OCI-LY1 (cell line): ENCODE data around the gene CCDC154.

ENCODE experiments used
- H2AFZ ChIP-seq: fragments of 200-600 bp; sonication (generic), shearing (Covaris generic); 2 replicates; pipeline ENCODE4 v1.6.0; 2014; ENCODE audit warnings: antibody characterized with exemption, mild to moderate bottlenecking, low read length
- H3F3A ChIP-seq: fragments of 200-600 bp; sonication (generic), shearing (Covaris generic); 2 replicates; pipeline ENCODE4 v1.6.0; 2014; ENCODE audit warnings: mild to moderate bottlenecking, antibody characterized with exemption, low read length, moderate library complexity; ENCODE audit not compliant: insufficient read depth
- H3K27ac ChIP-seq: fragments of 200-600 bp; sonication (generic); 2 replicates; pipeline ENCODE4 v1.5.1; 2014; ENCODE audit warnings: low read length, mixed run types, mild to moderate bottlenecking, low read depth; ENCODE audit not compliant: poor library complexity, severe bottlenecking
- H3K27me3 ChIP-seq: fragments of 200-600 bp; sonication (generic); 2 replicates; pipeline ENCODE4 v1.6.0; 2014; ENCODE audit warnings: antibody characterized with exemption, mild to moderate bottlenecking, low read length, moderate library complexity; ENCODE audit not compliant: insufficient read depth
- H3K36me3 ChIP-seq: fragments of 200-600 bp; sonication (generic); 2 replicates; pipeline ENCODE4 v1.6.1; 2014; ENCODE audit warnings: mild to moderate bottlenecking, antibody characterized with exemption, low read length, moderate library complexity, mixed read lengths; ENCODE audit not compliant: insufficient read depth
- H3K4me1 ChIP-seq: fragments of 200-600 bp; sonication (generic); 2 replicates; pipeline ENCODE4 v1.5.1; 2014; ENCODE audit warnings: mild to moderate bottlenecking, low read length, moderate library complexity; ENCODE audit not compliant: insufficient read depth, severe bottlenecking
- H3K4me2 ChIP-seq: fragments of 200-600 bp; sonication (generic), shearing (Covaris generic); 2 replicates; pipeline ENCODE4 v1.6.1; 2014; ENCODE audit warnings: low read length
- H3K4me3 ChIP-seq: fragments of 200-600 bp; sonication (generic); 2 replicates; pipeline ENCODE4 v1.5.1; 2014; ENCODE audit warnings: low read length, low read depth, mild to moderate bottlenecking, mixed read lengths; ENCODE audit not compliant: poor library complexity, severe bottlenecking
- H3K79me2 ChIP-seq: fragments of 200-600 bp; shearing (Covaris generic); 2 replicates; pipeline ENCODE4 v1.6.1; 2016; ENCODE audit warnings: mixed run types, low read length, mixed read lengths; ENCODE audit not compliant: insufficient read depth
- H3K9ac ChIP-seq: fragments of 200-600 bp; sonication (generic), shearing (Covaris generic); 2 replicates; pipeline ENCODE4 v1.6.1; 2014; ENCODE audit warnings: mild to moderate bottlenecking, low read length, mixed read lengths
- H3K9me2 ChIP-seq: fragments of 200-600 bp; sonication (generic), shearing (Covaris generic); 2 replicates; pipeline ENCODE4 v1.6.1; 2014; ENCODE audit warnings: low read depth, mild to moderate bottlenecking, low read length, mixed read lengths
- H3K9me3 ChIP-seq: fragments of 200-600 bp; shearing (Covaris generic); 2 replicates; pipeline ENCODE4 v1.6.1; 2014; ENCODE audit warnings: low read length, mixed read lengths
- H4K20me1 ChIP-seq: fragments of 200-600 bp; sonication (generic), shearing (Covaris generic); 2 replicates; pipeline ENCODE4 v1.6.0; 2016; ENCODE audit warnings: mild to moderate bottlenecking, low read length; ENCODE audit not compliant: insufficient read depth
- EZH2 ChIP-seq: fragments of 200-600 bp; sonication (generic), shearing (Covaris generic); IDR thresholded peaks from 2 replicates; pipeline ENCODE4 v1.8.0; 2017; ENCODE audit warnings: borderline replicate concordance, mixed run types, mild to moderate bottlenecking, antibody characterized with exemption, low read length, moderate library complexity, mixed read lengths
- TF ChIP-seq, protein P1 (sequence below): fragments of 200-600 bp; sonication (generic), shearing (Covaris generic); IDR thresholded peaks from 2 replicates; pipeline ENCODE4 v1.5.1; 2017; ENCODE audit warnings: mild to moderate bottlenecking, antibody characterized with exemption, low read length, moderate library complexity, mixed read lengths

Gene CCDC154

GRCh38 chr16:1414532-1415260 lies 29.7 kb downstream of the CCDC154 start, which contains the start of gene UNKL:
Gene UNKL (minus strand): TSS chr16:1414704. CDS start chr16:1414691, 13 bp downstream.
- Histone ChIP-seq H2AFZ (no peak within 1 kb of the TSS), H3K9ac (peak within 1 kb of the TSS; percentile 83)

GRCh38 chr16:1413684-1414531 lies 30.4 kb downstream of the CCDC154 start:
- Histone ChIP-seq H4K20me1 (no peaks in the 10 kb centered on the region), H3K9ac (peak overlapping the region; percentile 83), H3K9me2 (no peaks in the 10 kb centered on the region), H3K27ac (peak overlapping the region; percentile 28), H3K9me3 (no peaks in the 10 kb centered on the region), H3K4me1 (peaks cover 10% of the 10 kb centered on the region), H3K36me3 (peaks cover 17% of the 10 kb centered on the region), H3K27me3 (no peaks in the 10 kb centered on the region), H2AFZ (no peak overlapping the region), H3K79me2 (no peaks in the 10 kb centered on the region), H3K4me2 (peak overlapping the region; percentile 69), H3F3A (peaks cover 6% of the 10 kb centered on the region), H3K4me3 (peak overlapping the region; percentile 88)
- TF ChIP-seq EZH2 = no peak
- TF ChIP-seq, protein P1, sequence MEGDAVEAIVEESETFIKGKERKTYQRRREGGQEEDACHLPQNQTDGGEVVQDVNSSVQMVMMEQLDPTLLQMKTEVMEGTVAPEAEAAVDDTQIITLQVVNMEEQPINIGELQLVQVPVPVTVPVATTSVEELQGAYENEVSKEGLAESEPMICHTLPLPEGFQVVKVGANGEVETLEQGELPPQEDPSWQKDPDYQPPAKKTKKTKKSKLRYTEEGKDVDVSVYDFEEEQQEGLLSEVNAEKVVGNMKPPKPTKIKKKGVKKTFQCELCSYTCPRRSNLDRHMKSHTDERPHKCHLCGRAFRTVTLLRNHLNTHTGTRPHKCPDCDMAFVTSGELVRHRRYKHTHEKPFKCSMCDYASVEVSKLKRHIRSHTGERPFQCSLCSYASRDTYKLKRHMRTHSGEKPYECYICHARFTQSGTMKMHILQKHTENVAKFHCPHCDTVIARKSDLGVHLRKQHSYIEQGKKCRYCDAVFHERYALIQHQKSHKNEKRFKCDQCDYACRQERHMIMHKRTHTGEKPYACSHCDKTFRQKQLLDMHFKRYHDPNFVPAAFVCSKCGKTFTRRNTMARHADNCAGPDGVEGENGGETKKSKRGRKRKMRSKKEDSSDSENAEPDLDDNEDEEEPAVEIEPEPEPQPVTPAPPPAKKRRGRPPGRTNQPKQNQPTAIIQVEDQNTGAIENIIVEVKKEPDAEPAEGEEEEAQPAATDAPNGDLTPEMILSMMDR = peak; percentile 84

More at GRCh38 chr16:1414532-1415260, 29.7 kb downstream of the CCDC154 start, which contains the start of gene UNKL:
- peak within 1 kb of the TSS; percentile 69 for H3K4me2 ChIP-seq
- H3K4me3 ChIP-seq = peak within 1 kb of the TSS; percentile 88
- H3K4me1 ChIP-seq = peaks cover 18% of the 10 kb centered on the region
- H3K79me2 ChIP-seq = peaks cover 4% of the 10 kb centered on the region
- peaks cover 6% of the 10 kb centered on the region for H3F3A ChIP-seq
- no peaks in the 10 kb centered on the region for H3K9me2 ChIP-seq
- no peak for TF ChIP-seq EZH2
- TF ChIP-seq, protein P1 = no peak
- no peaks in the 10 kb centered on the region for H4K20me1 ChIP-seq
- H3K27ac ChIP-seq = peak within 1 kb of the TSS; percentile 28
- H3K27me3 ChIP-seq = no peaks in the 10 kb centered on the region
- H3K9me3 ChIP-seq = no peaks in the 10 kb centered on the region
- H3K36me3 ChIP-seq = peaks cover 17% of the 10 kb centered on the region

- H3K4me2 ChIP-seq = no peak overlapping the region
- H3K9ac ChIP-seq = no peak overlapping the region
- H3K27ac ChIP-seq = no peak overlapping the region
- no peak overlapping the region for H2AFZ ChIP-seq
- no peak overlapping the region for H3K4me3 ChIP-seq
- no peaks in the 10 kb centered on the region for H3K9me2 ChIP-seq
- H3K27me3 ChIP-seq = no peaks in the 10 kb centered on the region
- H3F3A ChIP-seq = peaks cover 6% of the 10 kb centered on the region
- H3K4me1 ChIP-seq = peaks cover 11% of the 10 kb centered on the region
- no peaks in the 10 kb centered on the region for H3K79me2 ChIP-seq
- peaks cover 17% of the 10 kb centered on the region for H3K36me3 ChIP-seq
- no peaks in the 10 kb centered on the region for H4K20me1 ChIP-seq
- H3K9me3 ChIP-seq = no peaks in the 10 kb centered on the region
- TF ChIP-seq, protein P1 = no peak
- no peak for TF ChIP-seq EZH2
Measured at GRCh38 chr16:1412847-1413246, 31.5 kb downstream of the CCDC154 start.
